GM19035 (cell line): Measurements from ENCODE around the gene WDR86.

Experiments
- ATAC-seq: cut with Tn5 transposase; IDR thresholded peaks from one replicate; pipeline ENCODE4 v1.9.1; 2021; ENCODE audit not compliant: unreplicated experiment

WDR86 gene

GRCh38 chr7:151428378-151429236 lies 18.8 kb upstream of the WDR86 start:
- no peak for ATAC-seq

DNA sequence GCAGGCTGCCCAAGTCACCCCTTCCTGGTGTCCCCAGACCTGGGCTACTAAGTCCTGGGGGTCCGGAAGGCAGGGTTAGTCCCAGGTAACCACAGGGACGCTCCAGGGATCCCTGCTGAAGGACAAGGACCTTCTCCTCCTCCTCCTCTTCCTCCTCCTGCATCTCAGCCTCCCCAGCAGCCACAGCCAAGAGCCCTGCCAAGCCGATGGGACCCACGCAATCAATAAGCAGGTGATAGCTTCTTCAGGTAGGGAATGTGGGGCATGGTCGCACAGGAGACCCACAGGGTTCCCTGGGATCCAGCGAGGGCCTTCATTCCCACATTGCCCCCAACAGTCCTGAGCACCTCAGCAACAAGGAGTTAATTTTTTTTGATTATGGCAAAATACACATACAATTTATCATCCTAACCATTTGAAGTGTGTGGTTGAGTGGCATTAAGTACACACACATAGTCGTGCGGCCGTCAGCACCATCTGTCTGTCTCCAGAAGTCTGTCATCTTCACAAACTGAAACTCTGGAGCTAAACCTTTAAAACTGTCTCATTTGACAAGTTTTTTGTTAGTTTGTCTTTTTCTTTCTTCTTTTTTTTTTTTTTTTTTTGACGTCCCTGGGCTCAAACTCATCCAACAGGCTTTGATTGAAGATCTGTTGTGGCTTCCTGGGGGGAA lies 18.0 kb upstream of the WDR86 start:
- no peak for ATAC-seq

- ATAC-seq = no peak
Observed at GRCh38 chr7:151426904-151427704, 17.3 kb upstream of the WDR86 start.

DNA sequence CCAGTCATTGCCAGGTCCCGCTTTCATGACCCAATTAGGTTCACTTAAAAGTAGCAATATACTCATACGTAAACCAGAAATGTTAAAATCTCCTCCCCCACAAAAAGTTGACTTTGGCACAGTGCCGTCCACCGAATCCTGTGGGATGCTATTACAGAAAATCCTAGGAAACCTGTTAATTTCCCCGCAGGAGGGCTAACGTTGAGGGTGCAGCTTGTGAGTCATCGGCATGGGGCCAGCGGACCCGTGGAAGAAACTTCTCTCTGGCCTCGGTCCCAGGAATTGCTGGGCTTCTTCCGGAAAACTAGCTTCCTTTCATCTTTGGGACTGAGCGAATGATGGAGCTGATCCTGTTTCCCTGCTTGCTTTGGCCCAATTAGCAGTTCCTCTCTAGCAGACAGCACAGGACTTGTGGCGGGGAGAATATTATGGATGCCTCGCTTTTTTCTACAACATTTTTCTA lies 16.6 kb upstream of the WDR86 start:
- ATAC-seq = no peak

DNA sequence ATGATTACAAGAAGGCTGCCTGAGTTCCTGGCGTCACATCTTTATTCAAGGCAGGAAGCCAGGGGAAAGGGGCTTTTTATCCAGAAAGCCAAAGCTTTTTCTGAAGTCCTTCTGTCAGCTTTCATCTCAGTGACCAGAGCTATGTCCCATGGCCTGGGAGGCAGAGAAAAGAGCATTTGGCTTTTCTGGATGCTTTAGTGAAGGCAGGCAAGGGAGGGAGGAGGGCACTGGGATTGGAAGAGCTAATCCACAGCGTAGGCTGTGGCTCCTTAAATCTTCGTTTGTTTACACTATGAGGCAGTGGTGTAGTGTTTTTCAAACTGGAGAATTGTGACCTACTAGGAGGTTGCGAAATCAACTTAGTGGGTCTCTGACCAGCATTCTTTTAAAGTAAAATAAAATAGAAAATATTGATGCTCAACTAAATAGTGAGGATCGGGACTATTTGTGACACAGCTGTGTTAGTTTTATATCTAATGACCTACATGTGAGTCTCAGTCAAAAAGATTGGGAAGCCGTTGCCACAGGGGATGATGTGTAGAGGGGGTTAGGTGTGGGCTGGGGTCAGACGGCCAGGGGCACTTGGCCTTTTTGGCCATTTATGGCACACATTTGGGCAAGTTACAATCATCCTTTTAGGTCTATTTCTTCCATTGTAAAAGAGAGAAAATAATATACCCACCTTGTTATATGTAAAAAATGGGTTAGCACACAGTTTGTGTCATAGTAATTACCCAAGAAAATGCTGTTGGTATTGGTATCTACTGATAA lies 16.0 kb upstream of the WDR86 start:
- no peak for ATAC-seq

DNA sequence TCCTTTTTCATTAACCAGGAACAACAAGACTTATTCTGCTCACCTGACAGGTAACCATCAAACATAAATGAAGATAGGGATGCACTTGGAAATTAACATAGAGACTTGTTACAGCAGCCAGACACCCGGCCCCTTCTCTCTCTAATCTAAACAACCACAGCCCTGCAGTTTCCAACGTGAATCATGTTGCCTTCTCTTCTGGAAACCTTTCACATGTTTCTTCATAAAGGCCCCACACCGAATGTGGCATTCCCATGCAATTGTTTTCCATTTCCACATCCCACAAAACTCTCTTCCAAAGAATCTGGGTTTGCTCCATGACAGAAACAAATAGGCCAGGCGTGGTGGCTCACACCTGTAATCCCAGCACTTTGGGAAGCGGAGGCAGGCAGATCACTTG lies 15.0 kb upstream of the WDR86 start:
- ATAC-seq = no peak

DNA sequence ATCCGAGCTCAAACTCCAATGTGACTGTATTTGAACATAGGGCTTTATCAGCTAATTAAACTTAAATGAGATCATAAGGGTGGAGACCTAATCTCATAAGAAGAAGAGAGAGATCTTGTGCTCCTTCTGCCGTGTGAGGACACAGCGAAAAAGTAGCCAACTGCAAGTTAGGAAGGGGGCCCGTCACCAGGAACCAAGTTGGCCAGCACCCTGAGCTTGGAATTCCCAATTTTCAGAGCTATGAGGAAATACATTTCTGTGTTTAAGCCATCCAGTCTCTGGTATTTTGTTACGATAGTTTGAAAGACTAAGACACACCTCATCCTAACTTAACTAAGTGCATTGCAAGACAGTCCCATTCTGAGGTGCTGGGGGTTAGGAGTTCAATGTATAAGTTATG lies 14.1 kb upstream of the WDR86 start:
- ATAC-seq = no peak

DNA sequence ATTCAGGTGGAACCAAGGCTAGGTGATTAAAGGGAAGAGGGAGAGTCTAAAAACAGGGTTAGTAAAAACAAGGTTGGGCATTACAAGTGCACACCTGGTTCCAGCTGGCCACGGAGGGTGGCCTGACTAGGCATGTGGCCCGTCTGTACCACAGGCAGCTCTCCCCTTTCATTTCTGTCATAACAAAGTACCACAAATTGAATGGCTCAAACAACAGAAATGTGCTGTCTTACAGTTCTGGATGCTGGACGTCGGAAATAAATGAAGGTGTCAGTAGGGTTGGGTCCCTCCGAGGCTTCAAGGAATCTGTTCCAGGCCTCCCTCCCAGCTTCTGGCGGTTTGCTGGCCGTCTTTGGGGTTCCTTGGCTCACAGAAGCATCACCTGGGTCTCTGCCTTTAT lies 13.4 kb upstream of the WDR86 start:
- no peak for ATAC-seq

DNA sequence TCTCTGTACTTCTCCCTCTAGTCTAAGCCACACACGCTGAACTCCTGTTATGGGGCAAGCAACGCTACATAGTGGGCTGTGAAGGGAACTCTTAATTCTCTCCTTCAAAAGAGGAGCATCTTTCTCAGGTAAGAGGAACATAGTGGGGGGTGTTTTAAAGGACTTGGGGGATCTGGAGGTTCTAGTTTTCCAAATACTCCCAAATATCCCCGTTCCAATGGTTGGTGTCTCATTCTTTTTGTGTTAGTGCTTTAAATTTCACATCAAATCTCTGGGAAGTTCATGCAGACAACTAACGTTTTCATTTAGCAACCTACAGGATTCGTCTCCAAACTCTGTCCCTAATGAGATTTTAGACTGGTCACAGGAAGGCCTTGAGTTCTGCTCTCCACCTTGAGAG lies 12.4 kb upstream of the WDR86 start:
- ATAC-seq = no peak

DNA sequence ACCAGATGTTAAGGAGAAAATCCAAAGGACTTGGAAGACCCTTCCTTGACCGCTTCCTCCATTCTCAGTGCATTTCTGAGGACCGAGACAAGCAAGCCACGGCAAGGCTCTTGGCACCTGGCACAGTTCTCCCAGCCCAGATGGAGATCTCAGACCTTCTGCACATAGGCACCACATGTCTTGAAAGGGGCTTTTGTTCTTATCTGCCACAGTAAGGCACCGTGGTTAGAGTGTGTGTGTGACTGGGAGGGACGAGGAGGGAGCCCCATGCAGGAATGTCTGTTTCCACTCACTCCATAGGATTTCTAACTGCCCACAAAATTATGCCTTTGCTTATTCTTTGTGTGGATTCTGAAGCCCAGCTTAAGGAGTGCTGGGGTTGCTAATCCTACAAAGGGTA lies 10.3 kb upstream of the WDR86 start:
- no peak for ATAC-seq

DNA sequence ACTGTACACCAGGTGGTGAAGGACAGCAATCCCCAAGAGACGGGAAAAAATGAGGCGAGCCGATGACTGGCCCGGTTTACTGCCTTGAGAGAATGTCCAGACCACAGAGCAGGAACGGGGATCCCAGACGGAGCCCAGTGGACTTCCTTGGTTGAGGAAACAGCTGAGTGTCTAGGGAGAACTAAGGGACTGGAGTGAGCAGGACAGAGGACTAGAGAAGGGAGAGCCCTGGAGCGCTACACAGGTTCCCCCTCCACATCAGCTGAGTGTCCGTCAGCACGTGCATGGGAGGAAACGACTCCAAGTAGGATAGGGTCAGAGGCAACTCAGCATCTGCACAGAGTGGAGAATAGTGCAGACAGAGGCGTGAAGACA lies 7.1 kb upstream of the WDR86 start:
- no peak for ATAC-seq

DNA sequence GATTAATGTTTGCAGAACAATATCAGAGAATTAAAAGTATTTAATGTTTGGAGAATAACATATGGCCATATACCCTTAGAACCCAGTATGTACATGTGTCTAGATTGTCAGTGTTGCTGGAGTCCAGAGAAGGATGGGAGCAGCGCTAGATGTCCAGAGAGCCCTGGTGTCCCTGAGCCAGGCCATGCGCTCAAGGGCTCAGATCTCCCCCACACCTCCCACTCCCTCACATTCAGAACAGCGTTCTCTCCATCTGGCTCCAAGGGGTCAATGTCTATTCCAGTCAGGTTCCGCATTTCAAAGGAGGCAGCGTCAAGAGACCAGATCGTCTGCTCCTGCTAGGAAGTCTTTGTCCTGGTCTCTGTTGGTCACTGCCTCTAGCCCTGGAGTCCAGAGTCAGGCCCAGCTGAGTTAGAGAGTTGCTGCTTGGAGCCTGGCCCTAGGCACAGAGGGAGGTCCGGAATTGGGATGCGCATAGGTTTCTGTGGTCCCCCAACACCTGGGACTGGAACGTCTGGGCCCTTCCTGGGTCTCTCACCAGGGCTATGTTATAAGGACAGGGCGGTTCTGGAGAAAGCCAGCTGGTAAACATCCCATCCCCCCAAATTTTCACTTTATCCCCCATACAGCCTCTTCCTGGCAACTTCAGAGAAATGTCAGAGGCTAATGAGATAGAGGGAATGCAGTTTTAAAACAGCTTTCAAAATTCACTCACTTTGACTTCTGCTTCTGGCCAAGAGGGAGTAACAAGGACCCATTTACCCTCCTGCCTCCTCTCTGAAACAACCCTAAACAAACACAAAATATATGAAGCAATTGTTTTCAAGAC lies 6.5 kb upstream of the WDR86 start:
- ATAC-seq = no peak

DNA sequence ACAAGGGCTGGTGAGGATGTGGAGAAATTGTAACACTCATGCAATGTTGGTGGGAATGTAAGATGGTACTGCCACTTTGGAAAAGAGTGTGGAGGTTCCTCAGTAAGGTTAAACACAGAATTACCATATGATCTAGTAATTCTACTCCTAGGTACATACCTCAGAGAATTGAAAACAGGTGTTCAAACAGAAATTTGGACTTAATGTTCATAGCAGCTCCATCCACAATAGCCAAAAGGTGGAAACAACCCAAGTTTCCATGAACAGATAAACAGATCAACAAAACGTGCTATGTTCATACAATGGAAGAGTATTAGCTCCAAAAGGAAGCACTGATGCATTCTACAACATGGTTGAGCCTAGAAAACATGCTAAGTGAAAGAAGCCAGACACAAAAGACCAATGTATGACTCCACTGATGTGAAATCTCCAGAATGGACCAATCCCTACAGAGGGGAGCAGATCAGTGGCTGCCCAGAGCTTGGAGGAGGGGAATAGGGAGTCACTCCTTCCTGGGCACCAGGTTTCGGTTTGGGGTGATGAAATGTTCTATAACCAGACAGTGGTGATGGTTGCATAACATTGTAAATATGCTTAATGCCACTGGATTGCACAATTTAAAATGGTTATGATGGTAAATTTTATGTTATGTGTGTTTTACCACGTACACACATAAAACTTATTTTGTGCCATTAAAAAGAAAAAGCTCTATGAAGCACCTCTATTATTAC lies 5.7 kb upstream of the WDR86 start:
- ATAC-seq = no peak

- no peak for ATAC-seq
Observed at GRCh38 chr7:151413241-151413640, 3.4 kb upstream of the WDR86 start.

GRCh38 chr7:151412318-151412717 lies 2.5 kb upstream of the WDR86 start:
- no peak for ATAC-seq

GRCh38 chr7:151411551-151411950 lies 1.7 kb upstream of the WDR86 start:
- ATAC-seq = no peak

DNA sequence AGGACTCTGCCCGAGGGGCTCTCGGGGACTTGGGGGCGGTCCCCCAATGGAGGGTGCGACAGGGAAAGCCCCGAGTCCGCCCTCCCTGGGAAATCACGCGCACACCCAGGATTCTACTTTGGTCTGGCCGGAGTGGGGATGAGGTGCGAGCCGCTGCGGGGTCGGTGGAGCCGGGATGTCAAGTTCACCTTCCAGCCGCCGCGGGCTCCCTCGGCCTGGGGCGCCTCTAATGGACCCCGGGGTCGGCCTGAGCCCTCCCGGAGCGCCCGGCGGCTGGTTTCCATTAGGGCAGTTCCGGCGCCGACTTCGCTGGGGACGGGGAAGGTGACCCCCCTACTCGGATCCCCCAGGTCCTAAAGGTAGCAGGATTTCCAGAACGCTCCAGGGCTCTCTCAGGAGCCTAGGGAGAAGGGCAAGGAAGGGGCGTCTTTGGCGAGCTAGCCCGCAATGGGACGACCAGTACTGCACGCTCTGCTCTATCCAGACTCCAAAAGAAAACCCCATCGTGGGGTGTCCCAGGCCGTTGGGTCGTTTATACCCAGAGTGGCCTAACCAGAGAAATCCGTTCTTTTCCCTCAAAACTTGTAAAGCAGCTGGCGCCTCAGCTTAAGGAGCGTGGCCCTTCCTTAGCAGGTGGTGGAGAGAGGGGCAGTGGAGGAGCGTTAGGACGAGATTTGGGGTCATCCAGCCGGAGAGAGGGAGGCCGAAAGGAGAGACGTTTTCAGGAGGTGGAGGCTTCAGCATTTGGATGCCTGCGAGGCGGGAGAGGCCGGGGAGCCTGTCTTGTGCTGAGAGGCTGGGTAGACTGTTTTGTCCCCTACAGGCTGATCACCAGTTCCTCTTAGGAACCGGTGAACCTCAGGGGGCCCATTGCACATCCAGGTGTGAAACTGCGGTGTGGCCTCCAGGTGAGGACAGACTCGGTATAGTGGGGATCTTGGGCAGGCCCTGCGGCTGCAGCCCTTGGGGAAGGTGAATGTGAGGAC lies 860 bp upstream of the WDR86 start:
- ATAC-seq = no peak
